HG02870 (cell line): ENCODE results near the gene LRRC43.

Experiments used
- ATAC-seq: cut with Tn5 transposase; IDR thresholded peaks from one replicate; pipeline ENCODE4 v1.9.1; 2021; ENCODE audit warnings: mild to moderate bottlenecking, moderate library complexity; ENCODE audit not compliant: unreplicated experiment

LRRC43 gene

DNA sequence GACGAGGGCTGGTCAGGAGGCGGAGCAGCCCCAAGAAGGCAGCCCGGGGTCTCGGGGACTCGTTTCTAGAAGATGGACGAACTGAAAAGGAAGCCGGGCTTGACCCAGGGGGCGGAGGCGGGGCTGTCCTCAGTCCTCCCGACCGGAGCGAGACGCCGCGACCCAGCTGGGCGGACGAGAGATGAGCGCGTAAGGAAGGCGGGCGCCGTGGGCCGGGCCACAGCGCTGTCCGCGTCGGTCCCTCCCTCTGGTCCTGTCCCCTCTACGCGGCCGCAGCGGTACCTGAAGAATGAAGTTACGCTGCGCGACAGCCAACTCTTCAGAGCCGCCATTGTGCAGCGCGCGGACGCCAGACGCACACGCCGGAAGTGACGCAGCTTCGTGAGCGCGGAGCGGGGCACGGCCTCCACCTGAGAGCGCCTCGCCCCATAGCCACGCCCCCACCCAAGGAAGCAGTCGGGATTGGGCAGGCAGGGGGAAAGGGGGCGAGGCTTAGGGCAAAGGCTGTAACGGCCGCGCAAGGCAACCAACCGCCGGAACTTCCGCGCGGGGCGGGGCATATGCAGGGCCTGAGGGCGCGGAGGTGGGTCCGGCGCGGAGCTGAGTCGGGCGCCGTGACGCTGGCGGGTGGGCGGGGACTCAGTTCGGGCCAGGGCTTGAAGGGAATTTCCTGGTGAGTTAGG, 42.9 kb downstream of the LRRC43 start, which contains the start of gene DIABLO:
Gene DIABLO (minus strand): TSS at position 370 of the 683 bp plus-strand sequence. CDS start 38 bp downstream, at position 332.
- ATAC-seq, result peak; percentile 89

DNA sequence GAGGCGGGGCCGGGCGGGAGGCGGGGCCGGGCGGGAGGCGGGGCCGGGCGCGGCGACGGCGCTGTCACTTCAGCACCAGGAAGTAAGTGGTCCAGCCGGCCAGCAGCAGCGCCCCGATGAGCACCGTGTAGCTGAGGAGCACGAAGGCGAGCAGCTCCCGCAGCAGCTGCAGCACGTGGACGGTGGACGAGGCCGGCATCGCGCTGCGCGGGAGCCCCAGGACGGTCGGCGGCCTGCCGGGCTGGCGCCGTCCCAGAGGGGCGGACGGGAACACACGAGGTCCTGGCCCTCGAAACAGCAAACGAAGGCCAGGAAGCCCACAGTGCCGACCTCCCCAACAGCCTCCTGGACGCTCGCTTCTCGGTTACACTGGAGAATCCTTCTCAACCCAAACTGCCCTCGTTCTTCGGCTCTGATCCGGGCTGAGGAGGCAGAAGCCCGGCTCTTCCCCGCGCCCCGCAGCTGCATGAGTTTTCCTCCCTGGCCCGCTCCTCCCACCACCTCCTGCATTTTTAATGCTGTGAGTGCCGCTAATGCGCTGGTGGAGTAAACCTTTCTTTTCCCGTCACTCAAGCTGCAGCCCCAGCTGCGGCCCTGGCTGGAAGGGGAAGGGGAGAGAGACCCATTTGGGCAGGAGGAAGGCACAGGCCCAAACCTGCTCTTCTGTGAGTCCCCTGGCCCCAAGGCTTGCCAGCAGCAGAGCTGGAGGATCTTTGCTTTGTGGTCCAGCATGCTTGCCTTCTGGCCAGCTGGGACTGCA, 43.6 kb downstream of the LRRC43 start:
- no peak for ATAC-seq

DNA sequence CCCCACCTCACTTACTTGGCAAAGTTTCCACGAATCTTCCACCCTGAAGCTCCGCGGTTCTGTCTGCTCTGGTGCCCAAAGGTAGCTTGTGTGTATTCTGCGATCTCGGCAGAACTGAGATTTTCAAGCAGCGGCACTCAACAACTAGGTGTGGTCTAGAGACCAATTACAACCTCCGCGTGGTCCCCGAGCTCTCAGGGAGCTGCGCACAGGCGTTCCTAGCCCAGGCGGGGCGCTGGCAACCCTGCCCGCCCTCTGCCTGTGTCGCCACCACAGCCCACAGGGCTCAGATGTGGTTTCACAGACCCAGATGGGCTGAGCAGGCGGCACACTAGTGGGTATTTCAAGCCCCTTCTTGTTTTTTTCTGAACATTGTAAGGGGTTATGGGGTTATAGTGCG, 44.4 kb downstream of the LRRC43 start:
- ATAC-seq, result no peak

DNA sequence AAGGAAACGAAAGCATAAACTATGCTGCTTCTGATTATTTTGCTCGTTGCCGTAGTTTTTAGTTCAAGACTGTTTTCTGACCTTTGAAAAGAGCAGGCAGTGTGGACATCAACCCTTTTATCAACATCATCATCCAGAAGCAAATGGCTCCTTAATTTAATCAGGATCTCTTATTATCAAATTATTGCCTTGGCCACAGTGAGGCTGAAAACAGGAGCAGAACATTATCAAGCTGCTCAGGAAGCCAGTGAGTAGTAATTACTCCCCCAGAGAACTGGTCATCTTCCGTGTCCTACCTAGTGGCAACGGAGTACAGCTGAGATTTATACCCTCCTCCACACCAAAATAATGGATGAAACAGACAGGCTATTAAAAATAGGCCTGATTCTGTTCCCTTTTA, 45.2 kb downstream of the LRRC43 start:
- ATAC-seq, result no peak

DNA sequence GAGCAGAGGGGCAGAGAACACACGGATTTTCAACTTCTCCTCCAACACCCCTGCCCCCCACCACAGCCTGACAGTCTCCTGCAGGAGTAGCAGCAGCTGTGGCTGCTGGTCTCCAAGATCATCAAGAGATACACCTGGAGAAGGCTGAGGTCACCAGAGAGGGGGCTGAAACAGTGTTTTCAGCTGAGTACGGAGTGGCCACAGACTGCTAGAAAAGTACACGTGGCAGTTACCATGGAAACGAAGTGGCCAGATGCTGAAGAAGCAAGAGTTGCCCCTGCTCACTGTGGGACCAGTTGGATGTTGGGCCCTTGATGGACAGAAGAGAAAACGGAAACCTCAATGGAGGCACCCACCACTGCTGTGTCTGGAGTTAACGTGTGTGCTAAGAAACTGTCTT, 47.9 kb downstream of the LRRC43 start:
- no peak for ATAC-seq

DNA sequence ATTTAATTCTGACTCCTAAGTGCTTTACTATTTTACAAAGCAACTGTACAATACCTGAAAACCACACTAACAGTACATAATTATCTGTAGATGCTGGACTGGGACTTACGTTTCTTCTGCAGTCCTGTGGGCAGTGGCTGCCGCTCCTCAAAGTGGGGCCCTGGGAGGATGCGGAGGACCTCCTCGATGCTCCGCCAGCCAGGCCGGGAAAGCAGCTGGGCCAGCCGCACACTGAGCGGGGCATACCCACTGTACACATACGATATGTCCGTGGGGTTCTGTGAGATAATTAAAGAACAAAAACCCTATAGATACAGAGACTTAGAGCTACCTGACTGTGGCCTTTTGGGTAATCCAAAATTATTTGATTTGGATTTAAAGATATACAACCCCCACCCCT, 49.8 kb downstream of the LRRC43 start:
- no peak for ATAC-seq

DNA sequence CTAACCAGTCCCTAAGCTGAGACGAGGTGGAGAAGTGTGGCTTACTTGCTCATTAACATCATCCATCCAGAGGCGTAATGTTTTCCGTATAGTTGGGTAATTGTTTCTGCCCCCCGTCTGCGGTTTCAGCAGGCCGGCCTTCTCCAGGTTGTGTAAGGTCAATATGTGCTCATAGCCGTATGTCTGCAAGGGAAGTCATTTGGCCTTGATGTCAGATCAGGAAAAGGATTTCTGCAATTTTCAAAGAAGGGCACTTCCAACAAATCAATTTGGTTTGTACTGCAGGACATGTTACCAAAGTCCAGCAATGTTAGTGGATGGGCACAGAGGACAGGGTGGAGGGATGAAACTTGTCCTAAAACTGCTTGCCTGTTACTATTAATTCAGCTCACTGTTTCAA, 52.8 kb downstream of the LRRC43 start:
- no peak for ATAC-seq

DNA sequence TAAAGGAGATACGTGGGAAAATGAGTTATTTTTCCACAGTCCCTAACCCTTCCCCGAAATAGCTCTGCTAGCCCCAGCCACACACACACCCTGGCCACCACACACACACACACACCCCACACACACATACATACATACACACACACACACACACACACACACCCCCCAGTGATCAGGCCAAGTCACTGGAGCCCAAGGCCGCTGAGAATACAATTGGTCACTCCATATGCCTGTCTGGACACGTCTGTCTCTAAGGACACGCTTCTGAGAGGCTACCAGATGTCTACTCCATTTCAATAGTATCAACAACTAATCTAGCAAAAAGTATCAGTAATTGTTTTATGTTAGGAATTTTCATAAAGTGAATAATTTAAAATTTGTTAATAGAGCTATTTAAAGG, 55.9 kb downstream of the LRRC43 start:
- no peak for ATAC-seq

DNA sequence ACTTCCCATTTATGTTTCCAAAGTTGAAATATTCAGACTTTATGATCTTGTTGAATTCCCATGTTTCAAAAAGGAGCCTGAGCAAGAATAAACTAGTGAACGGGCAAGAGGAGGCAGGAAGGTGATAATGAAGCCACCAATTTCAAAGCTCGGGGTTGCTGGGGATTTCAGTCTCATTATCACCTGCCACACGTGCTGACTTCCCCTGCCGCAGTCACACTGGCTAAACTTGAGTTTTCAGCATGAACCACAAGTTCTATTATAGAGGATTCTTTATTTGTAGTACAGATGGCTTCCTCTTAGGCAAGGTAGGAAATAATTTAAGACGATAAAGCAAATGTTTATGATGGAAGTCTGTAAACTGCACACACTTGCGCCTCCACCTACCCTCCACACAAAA, 61.0 kb downstream of the LRRC43 start:
- ATAC-seq, result no peak

DNA sequence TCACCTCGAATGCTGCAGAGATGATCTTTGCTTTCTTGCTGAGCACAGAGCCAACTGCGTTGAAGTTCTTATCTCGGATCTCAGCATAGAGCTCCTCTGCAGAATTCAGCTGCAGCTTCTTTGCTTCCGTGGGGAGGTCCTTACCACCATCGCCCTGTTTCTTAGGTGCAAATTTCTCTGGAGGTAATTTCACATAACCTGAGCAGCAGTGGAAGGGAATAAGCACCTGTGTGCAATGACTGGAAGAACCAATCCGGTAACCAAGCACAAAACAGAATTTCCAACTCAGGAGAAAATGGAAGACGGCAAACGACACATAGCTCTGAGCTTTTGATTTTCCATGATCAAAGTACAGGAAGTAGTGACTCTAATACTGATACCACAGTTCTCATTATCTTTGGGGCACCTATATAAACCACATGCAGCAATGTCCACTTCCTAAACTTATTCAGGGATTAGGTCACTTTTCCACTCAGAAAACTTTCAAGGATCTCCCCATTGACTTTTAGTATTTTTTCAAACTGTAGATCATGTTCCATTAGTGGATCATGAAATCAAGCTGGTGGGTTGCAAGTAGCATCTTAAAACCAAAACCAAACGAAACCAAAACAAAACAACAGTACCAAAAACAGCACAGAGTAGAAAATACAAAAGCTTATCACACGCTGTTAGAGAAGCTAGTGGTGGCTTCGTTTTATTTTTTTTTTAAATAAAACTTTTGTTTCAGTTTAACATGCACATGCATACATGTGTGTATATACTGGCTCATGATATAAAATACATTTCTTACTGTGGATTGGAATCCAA, 61.8 kb downstream of the LRRC43 start:
- ATAC-seq, result no peak

DNA sequence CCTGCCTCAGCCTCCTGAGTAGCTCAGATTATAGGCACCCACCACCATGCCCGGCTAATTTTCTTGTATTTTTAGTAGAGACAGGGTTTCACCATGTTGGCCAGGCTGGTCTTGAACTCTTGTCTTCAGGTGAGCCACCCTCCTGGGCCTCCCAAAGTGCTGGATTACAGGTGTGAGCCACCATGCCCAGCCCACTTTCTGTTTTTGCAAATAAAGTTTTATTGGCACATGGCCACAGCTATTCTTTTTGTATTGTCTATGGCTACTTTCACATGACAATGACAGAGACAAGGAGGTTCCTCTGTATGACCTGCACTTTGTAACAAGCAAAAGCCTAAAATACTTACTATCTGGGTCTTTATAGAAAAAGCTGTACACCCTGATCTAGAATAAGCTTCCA, 62.6 kb downstream of the LRRC43 start:
- ATAC-seq, result no peak

DNA sequence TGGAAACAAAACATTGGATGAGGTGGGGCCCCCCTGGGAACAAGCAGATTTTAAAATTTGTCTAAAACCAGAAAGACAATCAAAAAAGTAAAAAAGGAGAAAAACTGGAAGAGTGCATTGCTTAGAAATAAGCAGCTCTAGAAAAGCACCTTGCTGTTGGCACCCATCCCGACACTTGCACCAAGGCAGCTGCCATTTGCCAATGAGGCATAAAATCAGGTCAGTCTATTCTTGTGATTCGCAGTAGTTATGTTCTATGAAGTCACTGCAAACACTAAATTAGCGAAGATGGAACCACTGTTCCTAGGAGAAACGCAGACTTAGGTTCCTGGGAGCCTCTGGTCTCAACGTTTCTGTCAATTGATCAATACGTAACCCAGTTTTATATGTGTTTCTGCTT, 67.1 kb downstream of the LRRC43 start:
- no peak for ATAC-seq

DNA sequence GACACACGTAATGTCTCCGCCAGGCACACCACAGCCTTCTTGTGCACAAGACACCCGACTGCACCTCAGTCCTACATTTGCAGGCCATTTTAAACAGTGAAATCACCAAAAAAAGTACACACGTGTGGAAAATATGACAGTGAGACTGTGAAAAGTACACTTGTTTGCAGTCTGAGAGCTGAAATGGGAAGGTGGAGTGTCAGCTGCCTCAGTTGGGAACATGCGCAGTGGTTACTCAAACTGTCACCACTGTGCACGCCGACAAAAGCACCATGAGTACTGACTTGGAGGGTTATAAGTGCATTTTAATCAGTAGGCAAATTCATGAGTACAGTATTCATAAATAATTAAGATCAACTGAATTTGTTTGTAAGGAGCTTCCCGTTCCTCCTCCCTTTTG, 67.6 kb downstream of the LRRC43 start:
- ATAC-seq, result no peak
